GM18526 (cell line): ENCODE data around the gene FOXA2.

Source experiments
- POLR2A ChIP-seq: IDR thresholded peaks from 3 replicates; pipeline ENCODE4 v1.6.1; 2011; ENCODE audit not compliant: insufficient read length; ENCODE audit errors: extremely low read depth

FOXA2 gene

GRCh38 chr20:22584522-22584921, at the start of gene FOXA2:
Gene FOXA2 (minus strand): TSS chr20:22584572. CDS start chr20:22584278, 294 bp downstream.
- no peak for TF ChIP-seq POLR2A

- no peak for TF ChIP-seq POLR2A
These were observed 46.3 kb upstream of the FOXA2 start for GRCh38 chr20:22630701-22631100.

- TF ChIP-seq POLR2A: no peak
These were observed 45.6 kb upstream of the FOXA2 start for GRCh38 chr20:22629927-22630326.

- TF ChIP-seq POLR2A: no peak
These were observed 45.1 kb upstream of the FOXA2 start for GRCh38 chr20:22629447-22629846.

- no peak for TF ChIP-seq POLR2A
These were observed 42.1 kb upstream of the FOXA2 start for GRCh38 chr20:22626496-22626895.

- TF ChIP-seq POLR2A: no peak
These were observed 38.8 kb upstream of the FOXA2 start for GRCh38 chr20:22623211-22623610.

- no peak for TF ChIP-seq POLR2A
These were observed 36.0 kb upstream of the FOXA2 start for GRCh38 chr20:22620342-22620741.

- no peak for TF ChIP-seq POLR2A
These were observed 35.4 kb upstream of the FOXA2 start for GRCh38 chr20:22619806-22620205.

DNA sequence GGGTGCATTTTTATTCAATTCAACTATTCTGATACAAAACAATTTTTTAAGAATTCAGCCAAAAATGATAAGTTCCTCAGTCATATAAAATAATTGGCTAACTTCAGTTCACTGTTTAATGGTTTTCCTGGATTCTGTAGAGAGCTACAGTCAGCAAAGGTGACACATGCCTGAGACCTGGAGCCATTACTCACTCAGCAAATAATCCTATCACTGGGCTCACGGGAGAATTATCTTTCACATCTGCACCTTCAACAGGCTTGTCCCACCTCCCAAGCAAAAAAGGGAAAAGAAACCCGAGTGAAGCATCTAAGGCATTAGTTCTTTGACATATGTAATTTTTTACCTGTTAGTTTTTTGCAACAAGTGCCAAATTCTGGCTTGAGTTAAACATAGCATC, 34.9 kb upstream of the FOXA2 start:
- no peak for TF ChIP-seq POLR2A

- no peak for TF ChIP-seq POLR2A
These were observed 32.8 kb upstream of the FOXA2 start for GRCh38 chr20:22617160-22617559.

- TF ChIP-seq POLR2A: no peak
These were observed 32.2 kb upstream of the FOXA2 start for GRCh38 chr20:22616551-22616950.

DNA sequence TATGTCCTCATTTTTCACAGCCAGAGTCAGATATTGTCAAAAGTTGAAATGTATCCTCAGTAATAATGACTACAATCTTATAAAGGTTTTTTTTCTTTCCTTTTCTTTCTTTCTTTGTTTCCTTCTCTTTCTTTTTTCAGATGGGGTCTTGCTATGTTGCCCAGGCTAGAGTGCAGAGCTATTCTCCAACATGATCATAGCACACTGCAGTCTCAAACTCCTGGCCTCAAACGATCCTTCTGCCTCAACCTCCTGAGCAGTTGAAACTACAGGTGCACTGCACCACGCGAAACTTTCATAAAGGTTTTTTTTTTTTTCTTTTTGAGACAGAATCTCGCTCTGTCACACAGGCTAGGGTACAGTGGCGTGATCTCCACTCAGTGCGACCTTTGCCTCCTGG, 31.1 kb upstream of the FOXA2 start:
- TF ChIP-seq POLR2A: no peak

- TF ChIP-seq POLR2A: no peak
These were observed 27.3 kb upstream of the FOXA2 start for GRCh38 chr20:22611636-22612035.

DNA sequence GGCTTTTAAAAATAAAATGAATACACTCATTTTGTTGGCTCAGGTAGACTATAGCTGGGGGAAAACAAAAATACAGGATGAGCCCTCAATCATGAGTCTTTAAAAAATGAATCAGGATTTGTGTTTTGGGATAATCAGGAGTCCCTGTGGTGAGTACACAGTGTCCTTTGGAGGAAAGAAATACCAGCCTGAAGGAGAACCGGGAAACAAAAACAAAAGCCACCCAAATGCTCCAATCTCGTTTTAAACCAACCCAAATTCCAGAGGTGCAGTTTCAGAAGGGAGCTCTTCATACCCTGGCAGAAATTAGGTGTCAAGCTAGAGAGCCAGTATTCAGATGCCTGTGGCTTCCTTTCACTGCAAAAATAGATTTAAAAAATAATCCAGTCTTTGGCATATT, 23.3 kb upstream of the FOXA2 start:
- TF ChIP-seq POLR2A: no peak

DNA sequence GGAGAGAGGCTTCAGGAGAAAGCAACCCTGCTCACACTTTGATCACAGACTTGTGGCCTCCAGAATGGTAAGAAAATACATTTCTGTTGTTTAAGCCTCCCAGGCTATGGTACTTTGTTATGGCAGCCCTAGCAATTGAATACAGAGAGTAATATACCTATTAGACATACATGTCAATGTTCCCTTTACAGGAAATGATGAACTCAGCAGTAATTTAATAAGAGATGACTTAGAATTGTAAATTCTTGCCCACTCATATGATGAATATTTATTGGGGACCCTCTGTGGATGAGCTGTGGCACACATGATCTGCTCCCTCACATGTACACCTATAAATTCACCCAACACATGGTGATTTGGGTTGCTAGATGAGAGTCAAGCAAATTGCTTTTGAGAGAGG, 20.4 kb upstream of the FOXA2 start:
- TF ChIP-seq POLR2A: no peak

GRCh38 chr20:22601361-22602141, 17.2 kb upstream of the FOXA2 start:
- no peak for TF ChIP-seq POLR2A

GRCh38 chr20:22597303-22597702, 12.9 kb upstream of the FOXA2 start:
- TF ChIP-seq POLR2A: no peak
